ENCODE results near the gene ABR.

GRCh38 chr17:979212-979538 is 200.6 kb downstream of the ABR start:
- no peak; a peak in 1 of 5 replicates for TF ChIP-seq RAD21 (conservative IDR thresholded peaks at IDR 0.05 in 1 of 2, IDR thresholded peaks at IDR 0.05 in 1 of 2)
- TF ChIP-seq CTCF (IDR thresholded peaks at IDR 0.05), result no peak; the same call in 2 of the 3 replicates
- TF ChIP-seq SMC3 (IDR thresholded peaks at IDR 0.05), result no peak; the same call in 1 of the 3 replicates
- TF ChIP-seq EP300 (IDR thresholded peaks at IDR 0.05), result no peak; a peak in 1 of 5 replicates
- TF ChIP-seq CHD2 (IDR thresholded peaks at IDR 0.05; ENCODE audit: low read length, partially characterized antibody), result no peak
- no peak for TF ChIP-seq REST (IDR thresholded peaks at IDR 0.05)
- TF ChIP-seq JUNB (IDR thresholded peaks at IDR 0.05), result no peak
- TF ChIP-seq E2F6 (IDR thresholded peaks at IDR 0.05; ENCODE audit: borderline replicate concordance, low read depth), result no peak
- no peak for TF ChIP-seq POLR2A (IDR thresholded peaks at IDR 0.05; ENCODE audit: low read length)
- TF ChIP-seq MYC (IDR thresholded peaks at IDR 0.05; ENCODE audit: borderline replicate concordance, low read length), result no peak
- no peak for TF ChIP-seq JUN (IDR thresholded peaks at IDR 0.05)
- no peak for TF ChIP-seq ZC3H11A (IDR thresholded peaks at IDR 0.05)
- TF ChIP-seq CHD4 (IDR thresholded peaks at IDR 0.05; ENCODE audit: borderline replicate concordance), result no peak
